ENCODE results near the gene HS3ST1. TPM values are rescaled to one million over a fixed set of nuclear protein-coding genes. Genes with fewer than 3 reads are reported as not detected.

The HS3ST1 gene
- polyA plus RNA-seq (2012; ENCODE audit: insufficient read length, low read depth): not detected

DNA sequence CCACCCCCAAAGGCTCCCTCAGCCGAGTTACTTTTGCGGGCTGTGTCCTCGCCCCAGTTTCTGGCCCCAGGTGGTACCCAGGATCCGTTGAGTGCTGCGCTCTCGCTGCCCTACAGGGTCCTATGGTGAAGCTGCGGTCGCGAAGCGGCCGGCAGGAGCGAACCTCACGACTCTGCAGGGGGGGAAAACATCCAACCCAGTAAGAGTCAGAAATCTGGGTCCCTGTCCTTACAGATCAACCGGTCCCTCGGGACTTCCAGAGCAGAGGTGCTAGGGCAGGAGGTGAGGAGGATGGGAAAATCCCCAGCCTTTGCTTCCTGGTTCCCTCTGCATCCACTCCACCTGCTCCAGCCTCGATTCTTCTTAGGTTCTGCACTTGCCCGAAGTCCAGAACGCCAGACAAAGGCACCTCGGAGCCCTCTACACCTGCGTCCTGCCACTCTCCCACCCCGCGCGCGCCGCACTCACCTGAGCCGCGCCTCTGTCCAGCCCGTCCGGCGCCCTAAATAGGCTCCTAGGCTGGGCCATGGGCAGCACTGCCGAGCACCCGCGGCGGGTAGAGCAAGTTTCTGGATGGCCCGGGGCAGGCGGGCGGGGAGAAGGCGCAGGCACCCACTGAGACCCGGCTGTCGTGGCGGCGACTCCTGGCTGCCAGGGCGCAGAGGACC is at the start of gene HS3ST1:
Gene HS3ST1, minus strand, starts transcription at position 664 of the 668 bp plus-strand sequence. CDS start 28,889 bp downstream, outside the sequence.
- TF ChIP-seq, protein P1, sequence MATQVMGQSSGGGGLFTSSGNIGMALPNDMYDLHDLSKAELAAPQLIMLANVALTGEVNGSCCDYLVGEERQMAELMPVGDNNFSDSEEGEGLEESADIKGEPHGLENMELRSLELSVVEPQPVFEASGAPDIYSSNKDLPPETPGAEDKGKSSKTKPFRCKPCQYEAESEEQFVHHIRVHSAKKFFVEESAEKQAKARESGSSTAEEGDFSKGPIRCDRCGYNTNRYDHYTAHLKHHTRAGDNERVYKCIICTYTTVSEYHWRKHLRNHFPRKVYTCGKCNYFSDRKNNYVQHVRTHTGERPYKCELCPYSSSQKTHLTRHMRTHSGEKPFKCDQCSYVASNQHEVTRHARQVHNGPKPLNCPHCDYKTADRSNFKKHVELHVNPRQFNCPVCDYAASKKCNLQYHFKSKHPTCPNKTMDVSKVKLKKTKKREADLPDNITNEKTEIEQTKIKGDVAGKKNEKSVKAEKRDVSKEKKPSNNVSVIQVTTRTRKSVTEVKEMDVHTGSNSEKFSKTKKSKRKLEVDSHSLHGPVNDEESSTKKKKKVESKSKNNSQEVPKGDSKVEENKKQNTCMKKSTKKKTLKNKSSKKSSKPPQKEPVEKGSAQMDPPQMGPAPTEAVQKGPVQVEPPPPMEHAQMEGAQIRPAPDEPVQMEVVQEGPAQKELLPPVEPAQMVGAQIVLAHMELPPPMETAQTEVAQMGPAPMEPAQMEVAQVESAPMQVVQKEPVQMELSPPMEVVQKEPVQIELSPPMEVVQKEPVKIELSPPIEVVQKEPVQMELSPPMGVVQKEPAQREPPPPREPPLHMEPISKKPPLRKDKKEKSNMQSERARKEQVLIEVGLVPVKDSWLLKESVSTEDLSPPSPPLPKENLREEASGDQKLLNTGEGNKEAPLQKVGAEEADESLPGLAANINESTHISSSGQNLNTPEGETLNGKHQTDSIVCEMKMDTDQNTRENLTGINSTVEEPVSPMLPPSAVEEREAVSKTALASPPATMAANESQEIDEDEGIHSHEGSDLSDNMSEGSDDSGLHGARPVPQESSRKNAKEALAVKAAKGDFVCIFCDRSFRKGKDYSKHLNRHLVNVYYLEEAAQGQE (IDR thresholded peaks at IDR 0.05; ENCODE audit: insufficient read depth in 1 of 2, low read depth in 2 of 2, low read length in 2 of 2): no peak
- no peak for TF ChIP-seq SIN3A (IDR thresholded peaks at IDR 0.05; ENCODE audit: borderline replicate concordance, insufficient read depth, low read length)
- TF ChIP-seq TAF1 (IDR thresholded peaks at IDR 0.05; ENCODE audit: borderline replicate concordance, insufficient read depth, low read length): no peak
- no peak for TF ChIP-seq POLR2AphosphoS5 (IDR thresholded peaks at IDR 0.05; ENCODE audit: low read depth, low read length)
- no peak for TF ChIP-seq FOXP2 (optimal IDR thresholded peaks at IDR 0.05; ENCODE audit: borderline replicate concordance, extremely low read depth, extremely low read length, insufficient read depth)

DNA sequence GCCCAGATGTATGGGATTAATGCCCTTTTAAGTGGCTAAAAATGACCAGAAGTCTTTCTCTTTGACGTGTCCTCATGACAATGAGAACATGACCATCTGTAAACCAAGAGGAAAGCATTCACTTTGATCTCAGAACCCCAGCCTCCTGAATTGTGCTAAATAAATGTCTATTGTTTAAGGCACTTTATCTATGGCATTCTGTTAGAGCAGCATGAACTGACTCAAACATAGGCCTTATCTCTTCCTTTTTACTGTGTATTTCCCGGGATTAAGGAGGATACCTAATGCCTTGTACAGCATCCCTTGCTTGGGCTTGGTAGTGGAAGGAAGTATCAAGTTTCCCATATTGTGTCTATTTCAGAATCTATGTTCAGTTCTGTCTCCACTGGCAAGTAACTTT is 47.2 kb upstream of the HS3ST1 start:
- TF ChIP-seq, protein P1 (IDR thresholded peaks at IDR 0.05; ENCODE audit: insufficient read depth in 1 of 2, low read depth in 2 of 2, low read length in 2 of 2): no peak
- no peak for TF ChIP-seq POLR2AphosphoS5 (IDR thresholded peaks at IDR 0.05; ENCODE audit: low read depth, low read length)
- no peak for TF ChIP-seq SIN3A (IDR thresholded peaks at IDR 0.05; ENCODE audit: borderline replicate concordance, insufficient read depth, low read length)
- no peak for TF ChIP-seq TAF1 (IDR thresholded peaks at IDR 0.05; ENCODE audit: borderline replicate concordance, insufficient read depth, low read length)
- no peak for TF ChIP-seq FOXP2 (optimal IDR thresholded peaks at IDR 0.05; ENCODE audit: borderline replicate concordance, extremely low read depth, extremely low read length, insufficient read depth)

DNA sequence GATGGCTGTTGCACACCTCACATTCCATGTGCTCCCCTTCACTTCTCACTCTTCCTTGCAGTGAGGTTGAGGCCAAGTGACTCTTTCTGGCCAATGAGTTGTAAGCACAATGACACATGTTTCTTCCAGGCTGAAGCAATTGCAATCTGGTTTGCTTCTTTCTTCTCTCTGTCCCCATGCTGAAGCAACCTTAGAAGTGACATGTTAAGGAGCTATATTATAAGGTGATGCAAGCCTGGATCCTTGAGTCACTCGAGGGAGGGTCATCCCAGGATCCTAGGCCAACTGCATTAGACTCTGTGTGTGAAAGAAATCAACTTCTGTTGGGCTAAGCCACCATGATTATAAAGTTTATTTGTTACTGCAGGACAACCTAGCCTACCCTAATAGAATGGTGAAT is 45.5 kb upstream of the HS3ST1 start:
- TF ChIP-seq SIN3A (IDR thresholded peaks at IDR 0.05; ENCODE audit: borderline replicate concordance, insufficient read depth, low read length): no peak
- TF ChIP-seq, protein P1 (IDR thresholded peaks at IDR 0.05; ENCODE audit: insufficient read depth in 1 of 2, low read depth in 2 of 2, low read length in 2 of 2): no peak
- no peak for TF ChIP-seq FOXP2 (optimal IDR thresholded peaks at IDR 0.05; ENCODE audit: borderline replicate concordance, extremely low read depth, extremely low read length, insufficient read depth)
- TF ChIP-seq POLR2AphosphoS5 (IDR thresholded peaks at IDR 0.05; ENCODE audit: low read depth, low read length): no peak
- TF ChIP-seq TAF1 (IDR thresholded peaks at IDR 0.05; ENCODE audit: borderline replicate concordance, insufficient read depth, low read length): no peak

DNA sequence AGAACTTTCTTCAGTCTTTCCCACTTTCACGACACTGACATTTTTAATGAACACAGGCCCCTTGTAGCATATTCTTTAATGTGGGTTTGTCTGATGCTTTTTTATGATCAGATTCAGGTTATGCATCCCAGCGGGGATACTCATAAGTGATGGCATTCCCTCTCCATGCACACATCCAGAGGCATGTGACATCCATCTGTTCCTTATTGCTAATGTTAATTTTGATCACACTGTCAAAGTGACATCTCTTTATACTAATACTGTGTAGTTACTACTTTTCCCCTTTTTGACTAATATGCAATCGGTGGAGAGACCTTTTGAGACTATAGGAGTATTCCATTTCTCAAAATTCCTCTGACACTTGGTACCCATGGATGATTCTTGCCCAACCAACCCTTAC is 43.8 kb upstream of the HS3ST1 start:
- TF ChIP-seq, protein P1 (IDR thresholded peaks at IDR 0.05; ENCODE audit: insufficient read depth in 1 of 2, low read depth in 2 of 2, low read length in 2 of 2): no peak
- TF ChIP-seq SIN3A (IDR thresholded peaks at IDR 0.05; ENCODE audit: borderline replicate concordance, insufficient read depth, low read length) (no peak), TAF1 (IDR thresholded peaks at IDR 0.05; ENCODE audit: borderline replicate concordance, insufficient read depth, low read length) (no peak), POLR2AphosphoS5 (IDR thresholded peaks at IDR 0.05; ENCODE audit: low read depth, low read length) (no peak), FOXP2 (optimal IDR thresholded peaks at IDR 0.05; ENCODE audit: borderline replicate concordance, extremely low read depth, extremely low read length, insufficient read depth) (no peak)
